Sigmoid colon (tissue), 4 donors: ENCODE results near the gene PRKN.

ENCODE experiments used
- POLR2A ChIP-seq, 2 donors: fragments of 450-650 bp; IDR thresholded peaks; one replicate each; pipeline ENCODE4 v1.6.1; 2016; ENCODE audit warnings: antibody characterized with exemption in 2 of 2, mild to moderate bottlenecking in 2 of 2, moderate library complexity in 2 of 2
- POLR2AphosphoS5 ChIP-seq, 4 donors: sonication (generic); formaldehyde crosslinking; IDR thresholded peaks; one replicate each; pipeline ENCODE4 v1.6.1; 2017; ENCODE audit warnings: antibody characterized with exemption in 4 of 4
- TF ChIP-seq, protein P1 (sequence below), 4 experiments: fragments of 450-650 bp in 3 of 4; fragments of 200-600 bp in 1 of 4; IDR thresholded peaks; one replicate each; pipeline ENCODE4 v1.5.1; 2016 to 2019; ENCODE audit warnings: antibody characterized with exemption in 4 of 4, mild to moderate bottlenecking in 3 of 4, moderate library complexity in 2 of 4

DNA sequence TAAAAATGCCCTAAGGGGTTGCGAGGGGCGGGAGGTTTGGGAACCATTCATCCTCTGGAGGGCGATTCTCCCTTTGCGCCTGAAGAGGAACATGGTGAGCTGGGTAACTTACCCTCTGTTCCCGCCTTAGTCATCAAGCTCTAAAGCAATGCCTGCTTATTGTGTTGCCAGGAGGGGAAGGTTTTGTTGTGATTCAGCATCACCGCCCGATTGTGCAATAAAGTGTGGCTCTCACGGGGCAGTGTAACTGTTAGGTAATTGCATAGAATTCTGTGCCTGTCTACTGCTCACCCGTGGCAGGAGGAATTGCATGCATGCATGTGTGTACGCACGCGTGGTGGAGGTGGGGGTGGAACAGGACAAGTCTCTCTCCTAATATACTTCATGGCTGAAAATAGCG is 1358.2 kb downstream of the PRKN start:
- TF ChIP-seq, protein P1, sequence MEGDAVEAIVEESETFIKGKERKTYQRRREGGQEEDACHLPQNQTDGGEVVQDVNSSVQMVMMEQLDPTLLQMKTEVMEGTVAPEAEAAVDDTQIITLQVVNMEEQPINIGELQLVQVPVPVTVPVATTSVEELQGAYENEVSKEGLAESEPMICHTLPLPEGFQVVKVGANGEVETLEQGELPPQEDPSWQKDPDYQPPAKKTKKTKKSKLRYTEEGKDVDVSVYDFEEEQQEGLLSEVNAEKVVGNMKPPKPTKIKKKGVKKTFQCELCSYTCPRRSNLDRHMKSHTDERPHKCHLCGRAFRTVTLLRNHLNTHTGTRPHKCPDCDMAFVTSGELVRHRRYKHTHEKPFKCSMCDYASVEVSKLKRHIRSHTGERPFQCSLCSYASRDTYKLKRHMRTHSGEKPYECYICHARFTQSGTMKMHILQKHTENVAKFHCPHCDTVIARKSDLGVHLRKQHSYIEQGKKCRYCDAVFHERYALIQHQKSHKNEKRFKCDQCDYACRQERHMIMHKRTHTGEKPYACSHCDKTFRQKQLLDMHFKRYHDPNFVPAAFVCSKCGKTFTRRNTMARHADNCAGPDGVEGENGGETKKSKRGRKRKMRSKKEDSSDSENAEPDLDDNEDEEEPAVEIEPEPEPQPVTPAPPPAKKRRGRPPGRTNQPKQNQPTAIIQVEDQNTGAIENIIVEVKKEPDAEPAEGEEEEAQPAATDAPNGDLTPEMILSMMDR (IDR thresholded peaks at IDR 0.05), result no peak
- TF ChIP-seq POLR2AphosphoS5 (IDR thresholded peaks at IDR 0.05) (no peak), POLR2A (IDR thresholded peaks at IDR 0.05) (no peak)
